GM12878 (cell line): ENCODE data around the gene PCDHAC2. TPM values are rescaled to one million over a fixed set of nuclear protein-coding genes. Genes with fewer than 3 reads are reported as not detected.

Experiments used
- ATAC-seq: fragments of 200-7000 bp; cut with Tn5 transposase; 3 replicates; pipeline ENCODE4 v1.9.1; 2020; ENCODE audit warnings: mild to moderate bottlenecking, moderate library complexity
- BruUV-seq: library from RNA; stranded (reverse); fragments of 400-500 nt; replicated peaks from 2 replicates; lab custom pipeline; 2021; lab: Mats Ljungman, UMichigan
- CTCF ChIA-PET: fragments of 300-600 bp; sonication (Branson Sonifier 250); formaldehyde crosslinking; extraction: SDS; loops from one replicate; lab custom pipeline; 2021; ENCODE audit warnings: inconsistent platforms; lab: Yijun Ruan, JAX
- POLR2A ChIA-PET: fragments of 350-600 bp; formaldehyde crosslinking; extraction: SDS; loops from one replicate; lab custom pipeline; 2021; ENCODE audit warnings: inconsistent platforms; lab: Charles Lee
- RAD21 ChIA-PET: fragments of 300-600 bp; sonication (Branson Sonifier 250); formaldehyde crosslinking; loops from one replicate; lab custom pipeline; 2023; ENCODE audit warnings: antibody characterized with exemption; ENCODE audit not compliant: unreplicated experiment; lab: Charles Lee
- SMC1A ChIA-PET: fragments of 300-600 bp; sonication (Branson Sonifier 250); formaldehyde crosslinking; loops from one replicate; lab custom pipeline; 2023; ENCODE audit not compliant: unreplicated experiment, uncharacterized antibody; lab: Charles Lee
- DNase-seq: peaks from one replicate; pipeline ENCODE4 v3.0.0-alpha.2; 2011; ENCODE audit warnings: low read depth, low spot score
- FAIRE-seq: peaks from 3 replicates; lab custom pipeline; 2011; peaks lifted over from hg19 to GRCh38; lab: Jason Lieb, UNC
- H2AFZ ChIP-seq: 2 replicates; pipeline ENCODE4 v1.6.0; 2011; ENCODE audit warnings: low read depth, low read length, control low read depth; ENCODE audit not compliant: control insufficient read depth
- H3K27ac ChIP-seq: 2 replicates; pipeline ENCODE4 v1.5.1; 2011; ENCODE audit warnings: control low read depth; ENCODE audit not compliant: control insufficient read depth, insufficient read depth
- H3K27me3 ChIP-seq, 2 experiments: replicated peaks in 1 of 2; 2 replicates each; pipeline versions ENCODE4 v1.6.0 to v1.6.1; 2011; ENCODE audit warnings: low read length in 1 of 2; ENCODE audit not compliant: control insufficient read depth in 2 of 2, insufficient read depth in 2 of 2
- H3K36me3 ChIP-seq, 2 experiments: 2 replicates each; pipeline ENCODE4 v1.5.1; 2011; ENCODE audit warnings: low read length in 1 of 2; ENCODE audit not compliant: control insufficient read depth in 2 of 2, insufficient read depth in 2 of 2
- H3K4me1 ChIP-seq: 2 replicates; pipeline ENCODE4 v1.6.1; 2011; ENCODE audit warnings: mild to moderate bottlenecking, low read length, moderate library complexity, mixed read lengths; ENCODE audit not compliant: control insufficient read depth, insufficient read depth
- H3K4me2 ChIP-seq: 2 replicates; pipeline ENCODE4 v1.6.0; 2011; ENCODE audit warnings: control low read depth; ENCODE audit not compliant: control insufficient read depth, insufficient read depth
- H3K4me3 ChIP-seq: fragments of 200-600 bp; sonication (generic); 2 replicates; pipeline ENCODE4 v1.5.1; 2016
- H3K79me2 ChIP-seq: 2 replicates; pipeline ENCODE4 v1.6.0; 2011; ENCODE audit warnings: low read length; ENCODE audit not compliant: control insufficient read depth, insufficient read depth
- H3K9ac ChIP-seq: 2 replicates; pipeline ENCODE4 v1.8.0; 2011; ENCODE audit warnings: low read length, control low read depth, mixed read lengths; ENCODE audit not compliant: control insufficient read depth, insufficient read depth
- H3K9me3 ChIP-seq: replicated peaks from 3 replicates; pipeline ENCODE4 v1.5.1; 2011; ENCODE audit warnings: mild to moderate bottlenecking, low read length; ENCODE audit not compliant: control insufficient read depth, insufficient read depth
- H4K20me1 ChIP-seq: 2 replicates; pipeline ENCODE4 v1.6.0; 2011; ENCODE audit not compliant: control insufficient read depth, insufficient read depth
- HDGF ChIP-seq: fragments of 450-650 bp; IDR thresholded peaks from 2 replicates; pipeline ENCODE4 v1.6.1; 2016; ENCODE audit warnings: antibody characterized with exemption
- KDM1A ChIP-seq: fragments of 200-600 bp; sonication (generic); IDR thresholded peaks from 2 replicates; pipeline ENCODE4 v1.6.1; 2016; ENCODE audit warnings: borderline replicate concordance
- MTA2 ChIP-seq: fragments of 450-650 bp; IDR thresholded peaks from 2 replicates; pipeline ENCODE4 v1.6.1; 2016; ENCODE audit warnings: low read depth, mild to moderate bottlenecking, moderate library complexity
- SUPT20H ChIP-seq: IDR thresholded peaks from 2 replicates; pipeline ENCODE4 v1.6.1; 2011; ENCODE audit warnings: low read depth, mild to moderate bottlenecking, low read length, moderate library complexity, borderline replicate concordance; ENCODE audit not compliant: control insufficient read depth
- WRNIP1 ChIP-seq: IDR thresholded peaks from 2 replicates; pipeline ENCODE4 v1.6.1; 2011; ENCODE audit warnings: low read depth, low read length, improper control_type of control experiment, borderline replicate concordance
- WGBS: methylation state at CpG from one replicate; pipeline ENCODE4 v1.1.6; 2016; ENCODE audit warnings: low lambda C conversion rate; ENCODE audit not compliant: insufficient replicate concordance, insufficient coverage; ENCODE audit errors: missing lambda C conversion rate; 5-methylcytosine and 5-hydroxymethylcytosine counted together
- in situ Hi-C: fragments of 300-500 bp; cut with MboI; formaldehyde crosslinking; loops from 9 replicates; pipeline ENCODE4 v1.14.3; 2018; ENCODE audit warnings: mixed read lengths
- intact Hi-C: fragments of 100-400 bp; cut with micrococcal nuclease; formaldehyde crosslinking; loops from one replicate; pipeline ENCODE4 v1.14.2; 2022; ENCODE audit not compliant: unreplicated experiment
- polyA plus RNA-seq, 11 experiments: library from polyadenylated mRNA; depleted of rRNA in 4 of 11; unstranded in 6 of 11; stranded (reverse) in 5 of 11; fragments of >200 nt; fragmentation: Nextera tagmentation in 4 of 11; fragmentation: Illumina TruSeq in 1 of 11; extraction: Ambion mirVana in 4 of 11; extraction: Trizol in 1 of 11; gene quantifications; 1 replicate in 1 of 11; 2 replicates in 10 of 11; pipeline versions ENCODE4 v1.2.1 to v1.2.3, GENCODE V29; 2011 to 2016; ENCODE audit warnings: inconsistent platforms in 2 of 11, missing spikeins in 2 of 11, low read depth in 1 of 11
- total RNA-seq, 4 experiments: library from RNA; depleted of rRNA in 3 of 4; stranded (reverse); fragments of >200 nt in 3 of 4; fragmentation: Illumina TruSeq in 1 of 4; extraction: Trizol in 1 of 4; gene quantifications; 2 replicates each; pipeline versions ENCODE4 v1.2.1 to v1.2.3, GENCODE V29; 2013 to 2021
- TF ChIP-seq, protein P1 (sequence below): fragments of 450-650 bp; formaldehyde crosslinking; IDR thresholded peaks from 2 replicates; pipeline ENCODE4 v1.4.0; 2020; ENCODE audit warnings: mild to moderate bottlenecking, moderate library complexity

Gene PCDHAC2
- total and polyA plus RNA-seq, 10 of the 15 experiments (the other 5 are each of a cell fraction or from before 2014, with no cell fraction given), result 0.06 TPM; not detected in 9

DNA sequence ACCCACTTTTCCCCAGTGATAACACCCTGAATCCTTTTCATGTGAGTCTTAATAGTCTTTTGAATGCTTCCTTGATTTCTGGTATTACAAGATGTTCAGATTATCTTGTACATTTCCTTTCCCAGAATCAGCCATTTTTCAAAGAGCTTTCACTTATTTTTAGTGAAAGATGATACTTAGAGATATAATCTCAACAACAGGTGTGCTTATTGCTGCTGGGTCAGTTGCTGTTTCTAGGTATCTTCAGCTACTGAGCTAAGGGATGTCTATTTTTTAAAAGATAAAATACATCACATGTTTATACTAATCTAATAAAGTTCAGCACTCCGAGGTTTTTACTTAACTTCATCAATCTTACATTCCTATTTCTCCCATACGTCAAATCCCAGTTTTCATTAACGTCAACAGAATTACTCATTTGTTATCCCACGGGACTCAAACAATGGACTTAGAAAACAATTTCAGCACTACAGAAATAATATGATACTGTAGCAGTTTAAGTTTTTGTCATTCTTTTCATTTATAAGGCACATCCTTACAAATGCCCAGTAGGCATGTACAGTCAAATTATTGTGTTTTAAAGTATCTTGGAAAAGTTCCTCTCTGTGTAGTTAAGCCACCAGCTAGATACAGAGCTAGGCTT, 31.2 kb upstream of the PCDHAC2 start:
- ATAC-seq (no peak), DNase-seq (no peak), FAIRE-seq (no peak)
- no peak overlapping the region for H3K4me3 ChIP-seq
- RAD21 ChIA-PET, result no interaction called here
- H3K36me3 ChIP-seq, result no peaks in the 10 kb centered on the region
- no peak overlapping the region for H3K4me2 ChIP-seq
- POLR2A ChIA-PET, result no interaction called here
- H2AFZ ChIP-seq, result no peak overlapping the region
- in situ Hi-C loops (no loop called here), intact Hi-C loops (no loop called here)
- H3K9ac ChIP-seq, result no peak overlapping the region
- SMC1A ChIA-PET, result no interaction called here
- 45% methylated on average over 4 of the region's 4 CpGs for WGBS
- no peaks in the 10 kb centered on the region for H3K27me3 ChIP-seq
- no TSS peak for BruUV-seq
- no peaks in the 10 kb centered on the region for H3K9me3 ChIP-seq
- H3K4me1 ChIP-seq, result no peaks in the 10 kb centered on the region
- no peak overlapping the region for H3K27ac ChIP-seq
- no peaks in the 10 kb centered on the region for H3K79me2 ChIP-seq
- CTCF ChIA-PET, result no interaction called here
- H4K20me1 ChIP-seq, result no peaks in the 10 kb centered on the region
- TF ChIP-seq WRNIP1, result no peak
- no peak for TF ChIP-seq SUPT20H
- TF ChIP-seq, protein P1, sequence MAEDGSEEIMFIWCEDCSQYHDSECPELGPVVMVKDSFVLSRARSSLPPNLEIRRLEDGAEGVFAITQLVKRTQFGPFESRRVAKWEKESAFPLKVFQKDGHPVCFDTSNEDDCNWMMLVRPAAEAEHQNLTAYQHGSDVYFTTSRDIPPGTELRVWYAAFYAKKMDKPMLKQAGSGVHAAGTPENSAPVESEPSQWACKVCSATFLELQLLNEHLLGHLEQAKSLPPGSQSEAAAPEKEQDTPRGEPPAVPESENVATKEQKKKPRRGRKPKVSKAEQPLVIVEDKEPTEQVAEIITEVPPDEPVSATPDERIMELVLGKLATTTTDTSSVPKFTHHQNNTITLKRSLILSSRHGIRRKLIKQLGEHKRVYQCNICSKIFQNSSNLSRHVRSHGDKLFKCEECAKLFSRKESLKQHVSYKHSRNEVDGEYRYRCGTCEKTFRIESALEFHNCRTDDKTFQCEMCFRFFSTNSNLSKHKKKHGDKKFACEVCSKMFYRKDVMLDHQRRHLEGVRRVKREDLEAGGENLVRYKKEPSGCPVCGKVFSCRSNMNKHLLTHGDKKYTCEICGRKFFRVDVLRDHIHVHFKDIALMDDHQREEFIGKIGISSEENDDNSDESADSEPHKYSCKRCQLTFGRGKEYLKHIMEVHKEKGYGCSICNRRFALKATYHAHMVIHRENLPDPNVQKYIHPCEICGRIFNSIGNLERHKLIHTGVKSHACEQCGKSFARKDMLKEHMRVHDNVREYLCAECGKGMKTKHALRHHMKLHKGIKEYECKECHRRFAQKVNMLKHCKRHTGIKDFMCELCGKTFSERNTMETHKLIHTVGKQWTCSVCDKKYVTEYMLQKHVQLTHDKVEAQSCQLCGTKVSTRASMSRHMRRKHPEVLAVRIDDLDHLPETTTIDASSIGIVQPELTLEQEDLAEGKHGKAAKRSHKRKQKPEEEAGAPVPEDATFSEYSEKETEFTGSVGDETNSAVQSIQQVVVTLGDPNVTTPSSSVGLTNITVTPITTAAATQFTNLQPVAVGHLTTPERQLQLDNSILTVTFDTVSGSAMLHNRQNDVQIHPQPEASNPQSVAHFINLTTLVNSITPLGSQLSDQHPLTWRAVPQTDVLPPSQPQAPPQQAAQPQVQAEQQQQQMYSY (CRISPR knock-in tag), result no peak
- no peak for TF ChIP-seq KDM1A
- no peak for TF ChIP-seq HDGF
- no peak for TF ChIP-seq MTA2
